Caco-2 (cell line): Measurements from ENCODE around the gene ZNF19. TPM values are rescaled to one million over a fixed set of nuclear protein-coding genes. Genes with fewer than 3 reads are reported as not detected.

Source experiments
- BruUV-seq: library from RNA; stranded (reverse); fragments of 400-500 nt; replicated peaks from 2 replicates; lab custom pipeline; 2021; lab: Mats Ljungman, UMichigan
- CTCF ChIA-PET: fragments of 300-600 bp; sonication (Branson Sonifier 250); formaldehyde crosslinking; loops from one replicate; lab custom pipeline; 2022; ENCODE audit warnings: antibody characterized with exemption; lab: Charles Lee
- POLR2A ChIA-PET: fragments of 300-600 bp; sonication (Branson Sonifier 250); formaldehyde crosslinking; loops from one replicate; lab custom pipeline; 2022; ENCODE audit warnings: antibody characterized with exemption; lab: Charles Lee
- DNase-seq, 2 experiments: peaks; one replicate each; pipeline versions ENCODE4 v3.0.0 to v3.0.0-alpha.2; 2020 to 2022
- H3K27me3 ChIP-seq: replicated peaks from 2 replicates; pipeline ENCODE4 v1.6.0; 2011; ENCODE audit warnings: low read length; ENCODE audit not compliant: control insufficient read depth, insufficient read depth
- H3K36me3 ChIP-seq: 2 replicates; pipeline ENCODE4 v1.5.1; 2011; ENCODE audit warnings: low read length; ENCODE audit not compliant: control insufficient read depth, insufficient read depth
- H3K4me1 ChIP-seq: fragments of 250-450 bp; sonication (Bioruptor Pico); 2 replicates; pipeline ENCODE4 v1.5.1; 2020; ENCODE audit warnings: mild to moderate bottlenecking
- H3K4me3 ChIP-seq: 2 replicates; pipeline ENCODE4 v1.5.1; 2011; ENCODE audit warnings: low read depth, mild to moderate bottlenecking, control low read depth, low read length
- H3K9me3 ChIP-seq: fragments of 250-450 bp; sonication (Bioruptor Pico); 2 replicates; pipeline ENCODE4 v1.5.1; 2020; ENCODE audit warnings: mild to moderate bottlenecking, moderate library complexity
- H3K27ac Mint-ChIP-seq: one replicate; pipeline ENCODE4 v1.8.0; 2022; ENCODE audit warnings: mixed read lengths; ENCODE audit not compliant: unreplicated experiment
- H3K27me3 Mint-ChIP-seq: one replicate; pipeline ENCODE4 v1.8.0; 2022; ENCODE audit warnings: mixed read lengths; ENCODE audit not compliant: insufficient read depth, unreplicated experiment
- H3K36me3 Mint-ChIP-seq: one replicate; pipeline ENCODE4 v1.8.0; 2022; ENCODE audit warnings: mild to moderate bottlenecking, mixed read lengths; ENCODE audit not compliant: insufficient read depth, unreplicated experiment
- H3K4me1 Mint-ChIP-seq: one replicate; pipeline ENCODE4 v1.8.0; 2022; ENCODE audit warnings: low read depth, mixed read lengths; ENCODE audit not compliant: unreplicated experiment
- H3K4me3 Mint-ChIP-seq: one replicate; pipeline ENCODE4 v1.8.0; 2022; ENCODE audit warnings: mild to moderate bottlenecking, moderate library complexity, mixed read lengths; ENCODE audit not compliant: unreplicated experiment
- H3K9me3 Mint-ChIP-seq: one replicate; pipeline ENCODE4 v1.8.0; 2022; ENCODE audit warnings: mixed read lengths; ENCODE audit not compliant: unreplicated experiment
- CTCF ChIP-seq, 2 experiments: fragments of 200-600 bp in 1 of 2; IDR thresholded peaks; 1 replicate in 1 of 2; 2 replicates in 1 of 2; pipeline versions ENCODE4 v1.5.1 to v1.8.0; 2011 to 2022; ENCODE audit warnings: antibody characterized with exemption in 1 of 2, control low read depth in 1 of 2, inconsistent platforms in 1 of 2, low read depth in 1 of 2, low read length in 1 of 2, mild to moderate bottlenecking in 1 of 2, moderate library complexity in 1 of 2; ENCODE audit not compliant: insufficient read depth in 1 of 2, severe bottlenecking in 1 of 2, unreplicated experiment in 1 of 2
- intact Hi-C: fragments of 100-400 bp; cut with micrococcal nuclease; formaldehyde crosslinking; loops from one replicate; pipeline ENCODE4 v1.10.0; 2022; ENCODE audit not compliant: unreplicated experiment
- total RNA-seq: library from RNA; stranded (reverse); gene quantifications from 2 replicates; pipeline ENCODE4 v1.2.3, GENCODE V29; 2022

The ZNF19 gene
- total RNA-seq, 1 experiment from 2014 or later: 5.1 TPM

DNA sequence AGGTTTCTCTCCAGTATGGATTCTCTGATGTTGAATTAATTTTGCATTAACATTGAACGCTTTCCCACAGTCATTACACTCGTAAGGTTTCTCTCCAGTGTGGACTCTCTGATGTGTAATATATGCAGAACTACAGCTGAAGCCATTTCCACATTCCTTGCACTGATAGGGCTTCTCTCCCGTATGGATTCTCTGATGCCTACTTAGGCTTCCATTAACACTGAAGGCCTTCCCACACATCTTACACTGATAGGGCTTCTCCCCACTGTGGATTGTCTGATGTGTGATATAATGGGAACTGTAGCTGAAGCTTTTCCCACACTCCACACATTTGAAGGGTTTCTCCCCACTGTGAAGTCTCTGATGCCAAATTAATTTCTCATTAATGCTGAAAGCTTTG lies 40.1 kb downstream of the ZNF19 start:
- Histone ChIP-seq H3K4me1 (no peaks in the 10 kb centered on the region), H3K36me3 (peaks cover 5% of the 10 kb centered on the region), H3K4me3 (no peak overlapping the region), H3K9me3 (peaks cover 42% of the 10 kb centered on the region), H3K27me3 (no peaks in the 10 kb centered on the region)
- Mint-ChIP-seq H3K9me3 (peaks cover 63% of the 10 kb centered on the region), H3K27ac (no peak overlapping the region), H3K4me3 (no peak overlapping the region), H3K36me3 (peaks cover 40% of the 10 kb centered on the region), H3K4me1 (no peaks in the 10 kb centered on the region), H3K27me3 (no peaks in the 10 kb centered on the region)
- TF ChIP-seq CTCF (IDR thresholded peaks at IDR 0.05; ENCODE audit: insufficient read depth in 1 of 2, low read depth in 1 of 2, low read length in 1 of 2, severe bottlenecking in 1 of 2, unreplicated experiment in 1 of 2): no peak
- BruUV-seq: no TSS peak
- intact Hi-C loops: no loop called here
- ChIA-PET CTCF (no interaction called here), POLR2A (no interaction called here)
- DNase-seq: no peak

DNA sequence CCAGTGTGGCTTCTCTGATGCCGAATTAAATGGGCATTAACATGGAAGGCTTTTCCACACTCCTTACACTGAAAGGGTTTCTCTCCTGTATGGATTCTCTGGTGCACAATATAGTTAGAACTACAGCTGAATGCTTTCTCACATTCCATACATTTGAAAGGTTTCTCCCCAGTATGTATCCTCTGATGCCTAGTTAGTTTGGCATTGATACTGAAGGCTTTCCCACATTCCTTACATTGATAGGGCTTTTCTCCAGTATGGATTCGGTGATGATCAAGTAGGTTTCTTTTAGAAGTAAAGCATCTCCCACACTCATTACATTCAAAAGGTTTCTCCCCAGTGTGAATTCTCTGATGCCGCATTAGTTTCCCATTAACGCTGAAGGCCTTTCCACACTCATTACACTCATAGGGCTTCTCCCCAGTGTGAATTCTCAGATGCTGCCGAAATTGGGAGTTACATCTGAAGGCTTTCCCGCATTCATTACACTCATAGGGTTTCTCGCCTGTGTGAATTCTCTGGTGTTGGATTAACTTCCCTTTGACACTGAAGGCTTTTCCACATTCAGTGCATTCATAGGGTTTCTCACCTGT lies 40.8 kb downstream of the ZNF19 start:
- H3K36me3 ChIP-seq: peaks cover 5% of the 10 kb centered on the region
- DNase-seq: no peak
- Mint-ChIP-seq H3K27ac (no peak overlapping the region), H3K9me3 (peaks cover 70% of the 10 kb centered on the region), H3K4me3 (no peak overlapping the region), H3K27me3 (no peaks in the 10 kb centered on the region), H3K4me1 (no peaks in the 10 kb centered on the region), H3K36me3 (peaks cover 40% of the 10 kb centered on the region)
- no peaks in the 10 kb centered on the region for H3K27me3 ChIP-seq
- H3K4me1 ChIP-seq: no peaks in the 10 kb centered on the region
- H3K9me3 ChIP-seq: peaks cover 46% of the 10 kb centered on the region
- no peak for TF ChIP-seq CTCF (IDR thresholded peaks at IDR 0.05; ENCODE audit: insufficient read depth in 1 of 2, low read depth in 1 of 2, low read length in 1 of 2, severe bottlenecking in 1 of 2, unreplicated experiment in 1 of 2)
- intact Hi-C loops: no loop called here
- H3K4me3 ChIP-seq: no peak overlapping the region
- BruUV-seq: no TSS peak
- POLR2A ChIA-PET: no interaction called here
- CTCF ChIA-PET: no interaction called here

DNA sequence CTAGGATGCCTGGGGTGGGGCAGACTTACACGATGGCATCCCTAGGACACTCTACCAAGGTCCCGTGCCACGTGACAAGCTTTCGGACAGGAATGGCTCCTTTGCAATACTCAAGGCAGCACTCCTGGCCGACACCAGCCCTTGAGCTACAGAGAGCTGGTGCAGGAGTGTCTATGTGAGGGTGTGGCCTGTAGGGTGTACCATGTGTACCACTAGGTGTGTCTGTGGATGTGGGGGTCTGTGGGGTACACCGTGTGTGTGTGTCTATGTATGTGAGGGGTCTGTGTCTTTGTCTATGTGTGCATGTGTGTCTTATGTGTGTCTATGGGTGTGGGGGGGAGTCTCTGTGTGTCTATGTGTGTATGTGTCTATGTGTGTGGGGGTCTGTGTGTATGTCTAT lies 45.4 kb downstream of the ZNF19 start:
- no peak overlapping the region for H3K4me3 ChIP-seq
- Mint-ChIP-seq H3K4me3 (no peak overlapping the region), H3K4me1 (no peaks in the 10 kb centered on the region), H3K27ac (no peak overlapping the region), H3K9me3 (peaks cover 31% of the 10 kb centered on the region), H3K36me3 (peaks cover 3% of the 10 kb centered on the region), H3K27me3 (peaks cover 9% of the 10 kb centered on the region)
- no peaks in the 10 kb centered on the region for H3K4me1 ChIP-seq
- H3K36me3 ChIP-seq: 0 out of 2 replicates have a peak, but pooled peaks cover 1% of the 10 kb centered on the region
- ChIA-PET POLR2A (no interaction called here), CTCF (no interaction called here)
- TF ChIP-seq CTCF (IDR thresholded peaks at IDR 0.05; ENCODE audit: insufficient read depth in 1 of 2, low read depth in 1 of 2, low read length in 1 of 2, severe bottlenecking in 1 of 2, unreplicated experiment in 1 of 2): no peak
- no peaks in the 10 kb centered on the region for H3K27me3 ChIP-seq
- no peak for DNase-seq
- intact Hi-C loops: no loop called here
- no TSS peak for BruUV-seq
- peaks cover 35% of the 10 kb centered on the region for H3K9me3 ChIP-seq
